Measurements from ENCODE around the gene TAL1.

GRCh38 chr1:47244339-47244862, 12.4 kb upstream of the TAL1 start:
- no peak for TF ChIP-seq GATA2 (IDR thresholded peaks at IDR 0.05; ENCODE audit: low read depth, low read length)
- no peak for TF ChIP-seq GATA3 (IDR thresholded peaks at IDR 0.05; ENCODE audit: low read depth, low read length)

All from SH-SY5Y (cell line).